ENCODE results near the gene SYCE3. TPM values are rescaled to one million over a fixed set of nuclear protein-coding genes. Genes with fewer than 3 reads are reported as not detected.
"Not testable (repeated sequence)": the region's sequence is repeated elsewhere in the genome, so short reads cannot be mapped to it uniquely, and the experiment has no call there.

The SYCE3 gene
- total and polyA plus RNA-seq, 4 experiments from 2014 or later = 0.83 TPM; not detected in 3

DNA sequence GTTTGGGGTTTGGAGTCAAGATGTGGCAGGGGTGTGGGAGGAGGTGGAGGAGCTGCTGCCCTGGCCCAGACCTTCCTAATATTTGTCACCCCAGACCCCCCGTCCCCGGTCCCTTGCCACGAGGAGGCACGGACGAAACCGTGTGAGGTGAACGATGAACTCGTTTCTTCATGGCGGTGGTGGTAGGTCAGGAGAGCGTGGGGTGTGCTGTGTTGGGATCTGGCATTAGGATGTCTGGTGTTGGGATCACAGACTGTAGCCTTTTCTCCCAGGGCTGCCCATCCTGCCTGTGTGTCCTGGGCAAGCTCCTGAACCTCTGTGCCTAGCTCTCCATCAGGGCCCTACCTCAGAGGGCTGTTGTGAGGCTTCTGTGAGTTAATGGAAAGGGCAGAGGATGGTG lies 46.3 kb upstream of the SYCE3 start:
- Mint-ChIP-seq H3K9me3 (no peaks in the 10 kb centered on the region), H3K27ac (no peak overlapping the region), H3K4me1 (peaks cover 0 to 4% (median 3%) of the 10 kb centered on the region in 4 donors), H3K4me3 (no peak overlapping the region), H3K36me3 (no peaks in the 10 kb centered on the region), H3K27me3 (peaks cover 16 to 30% of the 10 kb centered on the region in 2 donors)
- intact Hi-C loops (cut with micrococcal nuclease) = no loop called here
- CTCF ChIA-PET (ENCODE audit: partially characterized antibody) = no interaction called here
- Histone ChIP-seq H3K4me3 (ENCODE audit: low read length in 2 of 2) (no peak overlapping the region), H3K9me3 (ENCODE audit: control insufficient read depth in 1 of 2, low read length in 2 of 2) (no peaks in the 10 kb centered on the region), H3K4me1 (ENCODE audit: insufficient read depth, low read length) (no peaks in the 10 kb centered on the region), H3K27ac (ENCODE audit: low read depth, low read length) (no peak overlapping the region), H3K27me3 (ENCODE audit: insufficient read depth, low read length) (no peaks in the 10 kb centered on the region), H3K36me3 (ENCODE audit: insufficient read depth, low read length) (no peaks in the 10 kb centered on the region)
- POLR2A ChIA-PET (ENCODE audit: partially characterized antibody) = no interaction called here
- DNase-seq = no peak

DNA sequence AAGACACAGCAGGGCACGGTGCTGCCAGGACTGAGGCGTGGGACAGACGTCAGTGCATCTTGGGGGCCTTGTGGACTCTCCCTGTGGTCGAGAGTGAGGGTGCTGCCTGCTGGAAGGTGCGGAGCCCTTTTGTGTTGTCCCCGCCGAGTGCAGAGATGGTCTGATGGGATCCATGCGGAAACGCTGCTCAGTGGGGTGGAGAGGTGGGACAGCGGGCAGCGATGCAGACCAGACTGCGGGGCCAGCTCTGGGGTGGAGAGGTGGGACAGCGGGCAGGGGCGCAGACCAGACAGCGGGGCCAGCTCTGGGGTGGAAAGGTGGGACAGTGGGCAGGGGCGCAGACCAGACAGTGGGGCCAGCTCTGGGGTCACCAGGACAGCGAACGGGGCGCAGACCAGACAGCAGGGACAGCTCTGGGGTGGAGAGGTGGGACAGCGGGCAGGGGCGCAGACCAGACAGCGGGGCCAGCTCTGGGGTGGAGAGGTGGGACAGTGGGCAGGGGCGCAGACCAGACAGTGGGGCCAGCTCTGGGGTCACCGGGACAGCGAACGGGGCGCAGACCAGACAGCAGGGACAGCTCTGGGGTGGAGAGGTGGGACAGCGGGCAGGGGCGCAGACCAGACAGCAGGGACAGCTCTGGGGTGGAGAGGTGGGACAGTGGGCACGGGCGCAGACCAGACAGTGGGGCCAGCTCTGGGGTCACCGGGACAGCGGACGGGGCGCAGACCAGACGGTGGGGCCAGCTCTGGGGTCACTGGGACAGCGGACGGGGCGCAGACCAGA lies 45.5 kb upstream of the SYCE3 start:
- POLR2A ChIA-PET (ENCODE audit: partially characterized antibody); H3K4me1 Mint-ChIP-seq; H3K36me3 ChIP-seq (ENCODE audit: insufficient read depth, low read length); H3K27ac Mint-ChIP-seq; H3K9me3 Mint-ChIP-seq; intact Hi-C loops (cut with micrococcal nuclease); DNase-seq; H3K36me3 Mint-ChIP-seq; H3K4me3 Mint-ChIP-seq; CTCF ChIA-PET (ENCODE audit: partially characterized antibody); H3K27ac ChIP-seq (ENCODE audit: low read depth, low read length); H3K4me1 ChIP-seq (ENCODE audit: insufficient read depth, low read length); H3K27me3 ChIP-seq (ENCODE audit: insufficient read depth, low read length); H3K9me3 ChIP-seq (ENCODE audit: control insufficient read depth in 1 of 2, low read length in 2 of 2); H3K4me3 ChIP-seq (ENCODE audit: low read length in 2 of 2): not testable (repeated sequence)
- H3K27me3 Mint-ChIP-seq = peaks cover 13 to 29% of the 10 kb centered on the region in 2 donors

DNA sequence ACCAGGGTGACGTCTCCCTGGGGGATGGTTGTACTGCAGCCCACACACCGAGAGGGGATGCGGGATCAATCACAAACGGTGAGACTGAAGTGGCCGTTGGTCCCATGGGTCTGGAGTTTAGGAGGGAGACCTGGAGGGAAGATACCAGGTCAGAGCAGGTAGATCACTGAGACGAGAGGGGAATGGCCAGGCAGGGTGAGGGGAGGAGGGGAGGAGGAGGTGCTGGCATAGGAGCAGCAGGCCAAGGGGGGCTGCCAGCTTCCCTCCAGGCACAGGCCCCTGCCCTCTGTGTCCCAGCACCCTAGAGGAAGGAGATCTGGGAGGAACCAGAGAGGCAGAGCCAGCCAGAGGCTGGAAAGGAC lies 44.9 kb upstream of the SYCE3 start:
- CTCF ChIA-PET (ENCODE audit: partially characterized antibody) = interaction anchor here (0.9 kb wide), 1 partner anchor 12 kb away, joined by 3 read pairs; no protein-coding TSS in a partner anchor
- no peak for DNase-seq
- no peaks in the 10 kb centered on the region for H3K36me3 ChIP-seq (ENCODE audit: insufficient read depth, low read length)
- no peak overlapping the region for H3K27ac Mint-ChIP-seq
- H3K4me1 Mint-ChIP-seq = peaks cover 0 to 4% (median 3%) of the 10 kb centered on the region in 4 donors
- no peaks in the 10 kb centered on the region for H3K36me3 Mint-ChIP-seq
- no peaks in the 10 kb centered on the region for H3K4me1 ChIP-seq (ENCODE audit: insufficient read depth, low read length)
- H3K9me3 ChIP-seq (ENCODE audit: control insufficient read depth in 1 of 2, low read length in 2 of 2) = no peaks in the 10 kb centered on the region
- intact Hi-C loops (cut with micrococcal nuclease) = no loop called here
- H3K27me3 ChIP-seq (ENCODE audit: insufficient read depth, low read length) = peaks cover 1% of the 10 kb centered on the region
- no peaks in the 10 kb centered on the region for H3K9me3 Mint-ChIP-seq
- H3K4me3 ChIP-seq (ENCODE audit: low read length in 2 of 2) = no peak overlapping the region
- H3K27me3 Mint-ChIP-seq = peaks cover 18 to 33% of the 10 kb centered on the region in 2 donors
- POLR2A ChIA-PET (ENCODE audit: partially characterized antibody) = no interaction called here
- H3K4me3 Mint-ChIP-seq = no peak overlapping the region
- H3K27ac ChIP-seq (ENCODE audit: low read depth, low read length) = no peak overlapping the region

DNA sequence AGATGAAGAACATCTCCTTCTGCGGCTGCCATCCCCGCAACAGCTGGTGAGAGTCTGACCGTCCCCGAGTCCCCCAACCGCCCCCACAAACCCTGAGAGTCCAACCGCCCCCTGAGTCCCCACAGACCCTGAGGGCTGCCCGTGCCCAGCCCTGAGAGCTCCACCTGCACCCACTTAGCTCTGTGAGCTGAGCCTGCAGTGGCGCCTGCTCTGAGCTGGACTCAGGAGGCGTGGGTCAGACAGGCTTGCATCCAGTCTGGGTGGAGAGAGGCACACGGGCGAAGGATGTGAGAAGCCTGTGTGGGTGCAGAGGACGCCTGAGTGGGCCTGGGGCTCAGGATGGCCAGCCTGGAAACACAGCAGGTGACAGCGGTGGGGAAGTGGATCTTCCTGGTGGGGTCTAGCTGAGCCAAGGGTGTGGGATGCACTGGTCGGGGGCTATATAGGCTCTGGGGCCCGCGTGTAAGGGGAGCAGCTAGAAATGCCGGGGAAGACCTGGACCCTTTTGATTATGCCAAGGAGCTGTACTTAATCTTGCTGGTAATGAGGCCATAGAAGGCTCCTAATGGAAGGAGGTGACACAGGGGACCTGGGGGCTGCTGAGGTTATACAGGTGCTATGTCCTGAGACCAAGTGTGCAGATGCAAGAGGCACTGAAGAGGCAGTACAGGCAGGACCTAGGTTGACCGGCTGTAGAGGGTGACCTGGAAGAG lies 44.4 kb upstream of the SYCE3 start:
- ChIA-PET CTCF (ENCODE audit: partially characterized antibody) (interaction anchor here (0.9 to 1.4 kb wide), 2 partner anchors 13 to 14 kb away, joined by 3 read pairs; no protein-coding TSS in a partner anchor), POLR2A (ENCODE audit: partially characterized antibody) (interaction anchor here (1.1 kb wide), 1 partner anchor 25 kb away, joined by 3 read pairs; the partner anchor contains the start of gene CHKB)
- Mint-ChIP-seq H3K9me3 (peaks cover 0 to 1% (median 0%) of the 10 kb centered on the region in 8 donors), H3K27ac (no peak overlapping the region), H3K27me3 (peaks cover 23 to 34% of the 10 kb centered on the region in 2 donors), H3K4me3 (no peak overlapping the region), H3K36me3 (no peaks in the 10 kb centered on the region), H3K4me1 (peaks cover 2 to 4% (median 3%) of the 10 kb centered on the region in 4 donors)
- Histone ChIP-seq H3K4me1 (ENCODE audit: insufficient read depth, low read length) (no peaks in the 10 kb centered on the region), H3K27ac (ENCODE audit: low read depth, low read length) (no peak overlapping the region), H3K9me3 (ENCODE audit: control insufficient read depth in 1 of 2, low read length in 2 of 2) (no peaks in the 10 kb centered on the region), H3K4me3 (ENCODE audit: low read length in 2 of 2) (no peak overlapping the region), H3K36me3 (ENCODE audit: insufficient read depth, low read length) (no peaks in the 10 kb centered on the region), H3K27me3 (ENCODE audit: insufficient read depth, low read length) (peaks cover 4% of the 10 kb centered on the region)
- intact Hi-C loops (cut with micrococcal nuclease) = no loop called here
- no peak for DNase-seq

DNA sequence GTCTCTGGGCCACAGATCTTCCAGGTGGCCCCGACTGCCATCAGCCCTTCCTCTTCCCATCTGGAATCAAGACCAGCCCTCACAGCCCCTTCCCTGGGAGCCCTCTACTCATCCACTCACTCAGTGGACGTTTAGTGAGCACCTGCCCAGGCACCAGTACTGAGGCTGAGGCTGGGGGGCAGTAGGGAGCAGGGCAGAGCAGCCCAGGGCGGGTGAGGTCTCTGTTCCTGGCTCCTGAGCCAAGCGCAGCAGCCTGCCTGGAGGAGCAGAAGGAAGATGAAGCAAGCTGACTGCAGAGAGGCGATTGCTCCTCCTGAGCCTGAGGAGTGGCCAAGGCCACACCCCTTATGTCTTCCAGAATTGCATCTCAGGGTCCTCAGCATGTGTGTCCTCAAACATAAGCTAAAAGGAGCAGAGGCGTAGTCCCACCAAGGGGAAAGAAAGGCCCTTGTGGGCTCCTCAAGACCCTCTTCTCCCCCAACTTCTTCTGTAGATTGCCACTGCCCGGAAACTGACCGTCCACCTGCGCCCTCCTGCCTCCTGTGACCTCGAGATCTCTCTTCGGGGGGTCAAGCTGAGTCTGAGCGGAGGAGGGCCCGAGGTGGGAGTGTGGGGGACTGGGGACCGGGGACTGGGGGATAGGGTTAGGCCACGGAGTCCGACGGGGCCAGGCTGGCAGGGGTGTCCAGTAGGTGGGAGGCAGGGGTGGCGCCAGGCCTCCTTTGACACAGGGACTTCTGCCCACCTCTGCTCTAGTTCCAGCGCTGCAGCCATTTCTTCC lies 43.6 kb upstream of the SYCE3 start:
- intact Hi-C loops (cut with micrococcal nuclease) = no loop called here
- Histone ChIP-seq H3K27ac (ENCODE audit: low read depth, low read length) (no peak overlapping the region), H3K4me1 (ENCODE audit: insufficient read depth, low read length) (no peaks in the 10 kb centered on the region), H3K4me3 (ENCODE audit: low read length in 2 of 2) (no peak overlapping the region), H3K27me3 (ENCODE audit: insufficient read depth, low read length) (peaks cover 7% of the 10 kb centered on the region), H3K36me3 (ENCODE audit: insufficient read depth, low read length) (no peaks in the 10 kb centered on the region), H3K9me3 (ENCODE audit: control insufficient read depth in 1 of 2, low read length in 2 of 2) (no peaks in the 10 kb centered on the region)
- POLR2A ChIA-PET (ENCODE audit: partially characterized antibody) = interaction anchor here (1.1 kb wide), 1 partner anchor 24 kb away, joined by 3 read pairs; the partner anchor contains the start of gene CHKB
- Mint-ChIP-seq H3K27me3 (peaks cover 29 to 41% of the 10 kb centered on the region in 2 donors), H3K9me3 (peaks cover 0 to 2% (median 0%) of the 10 kb centered on the region in 8 donors), H3K36me3 (peaks cover 0 to 1% of the 10 kb centered on the region in 2 donors), H3K4me1 (peaks cover 5 to 10% (median 7%) of the 10 kb centered on the region in 4 donors), H3K27ac (no peak overlapping the region), H3K4me3 (no peak overlapping the region)
- no peak for DNase-seq
- CTCF ChIA-PET (ENCODE audit: partially characterized antibody) = interaction anchor here (1.4 kb wide), 1 partner anchor 15 kb away, joined by 3 read pairs; no protein-coding TSS in a partner anchor

DNA sequence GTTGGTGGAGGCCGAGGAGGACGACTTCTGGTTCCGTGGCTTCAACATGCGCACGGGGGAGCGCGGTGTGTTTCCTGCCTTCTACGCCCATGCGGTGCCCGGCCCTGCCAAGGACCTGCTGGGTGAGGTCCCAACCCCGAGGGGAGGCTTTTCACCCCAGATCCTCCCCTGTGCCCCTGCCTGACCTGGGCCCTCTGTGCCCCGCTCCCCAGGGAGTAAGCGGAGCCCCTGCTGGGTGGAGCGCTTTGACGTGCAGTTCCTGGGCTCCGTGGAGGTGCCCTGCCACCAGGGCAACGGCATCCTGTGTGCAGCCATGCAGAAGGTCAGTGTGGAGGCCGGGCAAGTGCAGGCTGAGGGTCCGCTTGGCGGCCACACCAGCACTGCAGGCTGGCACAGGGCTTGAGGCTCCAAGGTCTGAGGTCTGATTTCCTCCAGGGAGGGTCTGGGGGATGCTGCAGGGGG lies 42.9 kb upstream of the SYCE3 start:
- Mint-ChIP-seq H3K9me3 (peaks cover 0 to 2% (median 0%) of the 10 kb centered on the region in 8 donors), H3K27ac (no peak overlapping the region), H3K4me1 (peaks cover 5 to 10% (median 7%) of the 10 kb centered on the region in 4 donors), H3K27me3 (peaks cover 29 to 39% of the 10 kb centered on the region in 2 donors), H3K36me3 (peaks cover 0 to 1% of the 10 kb centered on the region in 2 donors), H3K4me3 (no peak overlapping the region)
- CTCF ChIA-PET (ENCODE audit: partially characterized antibody) = no interaction called here
- H3K4me1 ChIP-seq (ENCODE audit: insufficient read depth, low read length) = no peaks in the 10 kb centered on the region
- POLR2A ChIA-PET (ENCODE audit: partially characterized antibody) = no interaction called here
- no peak overlapping the region for H3K27ac ChIP-seq (ENCODE audit: low read depth, low read length)
- H3K36me3 ChIP-seq (ENCODE audit: insufficient read depth, low read length) = no peaks in the 10 kb centered on the region
- intact Hi-C loops (cut with micrococcal nuclease) = no loop called here
- peaks cover 7% of the 10 kb centered on the region for H3K27me3 ChIP-seq (ENCODE audit: insufficient read depth, low read length)
- H3K4me3 ChIP-seq (ENCODE audit: low read length in 2 of 2) = no peak overlapping the region
- no peak for DNase-seq
- no peaks in the 10 kb centered on the region for H3K9me3 ChIP-seq (ENCODE audit: control insufficient read depth in 1 of 2, low read length in 2 of 2)
